Stimulated activated CD4-positive, alpha-beta T cell treated with anti-CD3 and anti-CD28 coated beads, Interleukin-4, amount 100 ng/mL, for 1 hour (primary cell): ENCODE data around the gene CELF2.
"Not testable (repeated sequence)": the region's sequence is repeated elsewhere in the genome, so short reads cannot be mapped to it uniquely, and the experiment has no call there.

Experiments
- DNase-seq: peaks from one replicate; pipeline ENCODE4 v3.0.0-alpha.2; 2020

Gene CELF2

DNA sequence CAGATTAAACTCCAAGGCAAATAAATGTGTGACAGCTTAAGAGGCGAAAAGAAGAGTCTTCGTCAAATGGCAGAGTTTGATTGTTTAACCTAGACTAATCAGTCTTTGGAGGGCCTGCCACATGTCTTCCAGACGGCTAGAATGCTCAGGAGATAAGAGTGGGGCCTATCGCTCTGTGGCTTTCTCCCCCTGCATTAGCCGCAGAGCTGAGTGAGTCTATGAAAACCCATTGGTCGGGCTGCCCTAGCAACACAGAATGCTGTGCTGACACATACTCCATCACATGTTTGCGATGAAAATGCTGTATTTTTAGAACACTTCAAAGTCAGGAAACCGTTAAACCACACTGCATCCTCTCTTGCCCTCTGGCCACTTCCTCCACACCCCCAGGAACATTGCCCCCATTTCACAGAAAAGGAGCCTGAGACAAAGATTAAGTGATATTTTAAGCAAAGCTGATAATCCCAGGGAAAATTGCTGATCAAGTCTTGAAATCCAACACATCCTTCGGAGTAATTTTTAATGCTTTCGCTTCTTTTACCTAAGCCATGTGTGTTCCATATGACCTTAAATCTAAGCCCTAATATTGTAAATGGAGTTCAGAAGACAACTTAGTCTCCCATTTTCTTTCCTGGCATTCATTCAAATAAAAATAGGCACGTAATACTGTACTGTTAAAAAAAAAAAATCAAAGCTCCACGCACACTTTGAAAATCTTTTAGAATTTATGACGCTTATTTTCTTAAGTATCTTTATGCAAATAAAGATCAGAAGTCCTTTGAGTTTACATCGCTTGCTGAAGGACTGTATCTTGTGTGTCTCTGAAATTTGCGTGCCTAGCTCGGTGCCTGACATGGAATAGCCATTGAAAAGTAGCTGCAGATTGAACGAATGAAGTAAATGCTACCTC lies 161.2 kb downstream of the CELF2 start:
- DNase-seq: peak; percentile 70

GRCh38 chr10:11179516-11180105 lies 161.9 kb downstream of the CELF2 start:
- no peak for DNase-seq

DNA sequence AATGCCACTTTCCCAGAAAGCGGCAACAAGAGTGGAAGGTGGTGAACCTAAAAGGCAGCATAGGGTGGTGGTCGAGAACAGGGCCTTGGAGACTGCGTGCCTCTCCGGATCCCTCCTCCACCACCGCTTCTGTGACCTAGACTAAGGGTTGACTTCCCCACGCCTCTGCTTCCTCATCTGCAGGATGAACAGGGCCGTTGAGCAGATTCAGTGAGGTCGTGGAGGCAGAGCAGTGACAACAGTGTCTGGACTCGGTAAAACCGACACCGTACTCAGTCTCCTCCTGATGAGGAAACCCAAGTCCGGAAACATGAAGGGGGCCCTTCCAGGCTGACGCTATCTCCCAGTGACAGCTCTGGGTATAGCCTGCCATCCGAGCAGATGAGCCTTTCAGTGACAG lies 162.6 kb downstream of the CELF2 start:
- DNase-seq: peak; percentile 45

DNA sequence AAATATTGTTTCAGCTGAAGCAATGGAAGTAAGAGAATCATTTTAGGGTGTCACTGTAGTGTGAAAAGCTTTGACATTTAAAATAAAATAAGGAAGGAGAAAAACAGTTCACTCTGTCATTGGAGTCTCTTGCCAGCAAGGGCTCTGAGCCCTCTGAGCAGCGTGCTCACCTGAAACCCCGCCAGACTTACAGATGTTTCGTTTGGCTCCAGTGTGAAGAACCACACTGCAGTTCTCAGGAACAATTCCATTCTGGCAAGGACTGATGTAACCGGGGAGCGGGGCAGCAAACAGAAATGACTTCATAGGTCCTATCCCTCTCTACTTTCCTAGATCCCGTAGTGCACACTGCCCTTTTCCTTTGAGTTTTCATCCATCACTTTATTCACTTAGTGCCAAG lies 164.3 kb downstream of the CELF2 start:
- DNase-seq: no peak

- DNase-seq: no peak
Measured at GRCh38 chr10:11183015-11183414, 165.3 kb downstream of the CELF2 start.

DNA sequence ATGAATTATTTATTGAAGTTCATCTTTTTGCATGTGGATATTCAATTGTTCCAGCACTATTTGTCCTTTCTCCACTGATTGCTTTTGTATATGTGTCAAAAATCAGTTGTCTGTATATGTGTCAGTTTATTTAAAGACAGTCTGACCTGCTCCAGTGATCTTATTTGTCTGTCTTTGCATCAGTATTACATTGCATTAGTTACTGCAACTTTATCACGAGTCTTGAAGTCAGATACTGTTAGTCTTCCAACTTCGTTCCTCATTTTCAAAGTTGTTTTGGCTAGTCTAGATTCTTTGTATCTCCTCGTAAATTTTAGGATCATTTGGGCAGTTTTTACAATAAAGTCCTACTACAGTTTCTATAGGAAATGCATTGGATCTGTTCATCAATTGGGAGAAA lies 166.4 kb downstream of the CELF2 start:
- no peak for DNase-seq

GRCh38 chr10:11185128-11185665 lies 167.5 kb downstream of the CELF2 start:
- not testable (repeated sequence) for DNase-seq

DNA sequence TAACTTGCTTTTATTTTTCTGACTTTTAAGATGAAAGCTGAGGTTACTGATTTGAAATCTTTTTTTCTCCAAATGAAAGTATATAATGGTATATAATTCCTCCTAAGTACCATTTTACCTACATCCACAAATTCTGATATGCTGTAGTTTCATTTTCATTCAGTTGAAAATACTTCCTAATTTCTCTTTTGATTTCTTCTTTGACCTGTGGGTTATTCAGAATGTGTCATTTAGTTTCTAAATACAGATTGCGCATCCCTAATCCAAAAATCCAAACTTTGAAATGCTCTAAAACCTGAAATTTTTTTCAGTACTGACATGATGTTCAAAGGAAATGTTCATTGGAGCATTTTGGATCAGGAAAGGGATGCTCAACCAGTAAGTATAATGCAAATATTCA lies 168.7 kb downstream of the CELF2 start:
- DNase-seq: no peak

DNA sequence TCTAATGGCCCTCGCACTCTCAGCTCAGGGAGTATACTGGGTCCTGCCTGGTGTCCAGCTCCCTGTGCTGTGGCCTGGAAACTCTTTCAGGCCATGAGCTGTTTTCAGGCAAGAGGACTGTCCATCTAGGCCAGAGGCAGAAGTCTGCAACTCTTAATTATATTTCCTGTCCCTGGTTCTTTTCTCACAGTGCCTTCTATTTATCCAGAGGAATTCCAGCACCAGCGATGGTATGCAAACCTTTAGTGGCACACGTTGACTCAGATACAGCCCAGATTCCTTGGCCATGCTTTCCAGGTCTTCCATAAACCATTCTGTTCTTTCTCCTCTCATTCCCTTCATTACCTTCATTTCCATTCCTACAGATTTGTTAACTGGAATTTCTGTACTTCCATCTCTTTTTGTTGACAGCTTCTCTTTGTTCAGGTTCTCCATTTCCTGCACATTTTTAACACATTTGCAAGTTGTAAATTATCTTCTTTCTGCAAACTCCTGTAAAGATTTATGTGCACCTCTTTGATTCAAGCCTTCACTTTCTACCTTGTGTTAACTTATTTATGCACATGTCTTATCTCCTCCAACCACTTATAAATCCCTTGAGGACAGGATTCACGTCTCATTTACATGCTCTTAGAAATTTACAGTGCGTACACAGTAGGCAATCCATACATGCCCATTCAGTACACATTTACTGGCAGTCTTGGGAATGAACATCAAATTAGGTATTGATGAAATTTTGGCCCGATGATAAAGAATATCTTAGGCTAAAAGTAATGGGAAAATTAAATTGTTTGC lies 172.1 kb downstream of the CELF2 start:
- no peak for DNase-seq

- DNase-seq: no peak
Measured at GRCh38 chr10:11191190-11191589, 173.5 kb downstream of the CELF2 start.

DNA sequence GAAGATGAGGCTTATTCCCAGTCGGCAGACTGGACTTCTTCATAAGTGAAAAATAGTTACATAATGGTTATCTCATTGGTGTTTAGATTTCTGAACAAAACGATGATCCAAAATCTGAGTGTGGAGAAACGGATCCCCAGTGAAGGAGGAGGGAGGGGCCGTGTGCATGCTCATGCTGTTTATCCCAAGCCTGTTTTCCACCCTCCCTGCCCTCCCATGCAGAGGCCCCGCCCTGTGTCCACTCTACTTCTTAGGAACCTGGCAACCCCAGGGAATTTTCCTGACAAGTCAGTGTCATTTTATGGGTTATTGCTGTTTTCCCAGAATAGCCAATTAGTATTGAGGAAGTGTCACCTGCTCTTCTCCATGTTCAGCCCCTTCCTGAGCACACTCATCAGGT lies 174.0 kb downstream of the CELF2 start:
- DNase-seq: no peak

- DNase-seq: no peak
Measured at GRCh38 chr10:11192304-11193000, 174.8 kb downstream of the CELF2 start.

DNA sequence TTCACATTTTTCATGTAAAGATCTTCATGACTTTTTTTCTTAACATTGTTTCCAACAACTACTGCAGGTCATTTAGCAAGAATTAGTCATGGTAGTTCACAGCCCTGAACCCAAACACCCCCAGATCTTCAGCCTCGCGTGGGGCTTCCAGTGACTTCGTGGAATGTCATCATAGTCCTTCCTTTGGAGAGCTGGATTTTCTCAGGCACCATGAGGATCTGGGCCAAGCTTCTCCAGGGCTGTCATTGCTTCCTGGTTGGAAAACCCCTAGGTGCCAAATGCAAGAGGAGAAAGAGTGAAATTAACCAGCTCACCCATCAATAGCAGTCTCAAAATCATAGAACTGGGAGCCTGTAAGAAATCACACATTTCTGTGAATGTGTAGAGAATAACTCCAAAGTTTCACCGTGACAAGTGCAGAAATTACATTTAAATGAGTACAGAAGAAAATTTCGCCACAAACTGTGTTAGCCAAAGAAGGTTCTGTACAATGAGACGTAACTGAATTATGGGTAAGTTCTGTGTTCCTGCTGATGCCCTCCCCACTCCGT lies 175.4 kb downstream of the CELF2 start:
- no peak for DNase-seq

DNA sequence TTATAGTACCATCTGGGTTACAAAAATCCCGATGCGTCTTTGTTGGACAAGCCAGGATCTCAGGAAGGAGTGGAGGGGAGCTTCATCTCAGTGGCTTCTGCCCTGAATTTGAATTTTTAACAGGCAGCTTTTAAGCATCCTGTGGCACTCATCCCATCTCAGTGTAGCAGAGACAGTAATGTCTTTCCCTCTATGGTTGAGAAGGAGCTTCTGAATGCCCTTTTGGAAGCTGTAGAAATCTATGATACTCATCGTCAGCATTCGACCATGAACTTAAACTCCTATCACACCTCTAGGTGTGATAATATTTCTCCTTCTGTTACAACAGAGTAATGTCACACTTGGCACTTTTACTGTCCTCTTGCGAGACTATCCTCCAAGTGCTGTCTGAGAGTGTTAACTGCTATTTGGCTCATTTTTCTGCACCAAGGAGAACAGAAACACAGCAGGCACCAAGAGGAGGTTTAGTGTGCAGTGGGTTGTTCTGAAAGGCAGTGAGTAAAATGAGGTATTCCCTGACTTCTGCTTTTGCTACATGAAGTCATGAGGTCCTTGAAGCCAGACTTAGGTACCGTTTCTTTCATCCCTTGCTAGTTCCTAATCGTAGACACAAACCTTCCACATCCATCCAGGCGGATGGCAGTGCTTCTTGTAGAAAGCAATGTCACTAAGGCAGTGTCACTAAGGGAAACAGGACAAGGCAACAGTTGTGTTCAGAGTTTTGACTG lies 177.4 kb downstream of the CELF2 start:
- no peak for DNase-seq

DNA sequence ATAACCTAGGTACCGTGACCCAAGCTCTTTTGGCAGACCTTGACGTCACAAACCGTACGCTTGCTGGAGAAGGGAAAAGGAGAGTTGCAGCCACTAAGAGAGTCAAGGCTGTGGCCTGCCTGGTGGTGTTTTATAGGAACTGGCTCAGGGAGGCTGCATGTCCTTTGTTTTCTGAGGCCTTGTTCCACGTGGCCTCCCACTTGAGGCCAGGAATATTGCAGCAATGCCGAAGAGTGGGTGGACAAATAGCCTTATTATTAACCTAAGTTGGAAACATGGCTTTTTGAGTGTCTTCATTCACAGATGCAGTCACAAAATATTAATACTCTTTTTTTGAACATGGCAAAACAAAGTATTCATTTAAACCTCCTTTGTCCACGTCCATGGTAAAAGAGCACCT lies 178.0 kb downstream of the CELF2 start:
- no peak for DNase-seq

DNA sequence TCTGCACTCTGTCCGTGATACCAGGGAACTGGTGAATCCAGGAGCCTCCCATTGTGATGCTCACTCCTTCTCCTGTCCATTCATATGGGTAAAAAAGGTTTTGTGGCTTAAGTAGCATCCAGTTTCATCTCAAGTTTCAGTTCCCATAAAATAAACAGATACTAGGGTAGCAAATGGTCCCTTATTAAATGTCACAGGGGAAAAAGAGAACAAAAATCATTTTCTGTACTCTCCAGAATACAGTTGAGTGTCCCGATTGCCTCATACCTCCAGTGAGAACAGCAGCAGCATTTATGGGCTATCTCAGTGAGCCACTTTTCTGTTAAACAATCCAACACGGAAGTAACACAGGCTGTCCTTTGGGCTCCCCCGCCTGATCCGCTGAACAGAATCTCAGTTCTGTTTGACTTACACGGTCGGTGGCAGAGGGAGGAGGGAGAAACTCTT lies 179.6 kb downstream of the CELF2 start:
- no peak for DNase-seq

DNA sequence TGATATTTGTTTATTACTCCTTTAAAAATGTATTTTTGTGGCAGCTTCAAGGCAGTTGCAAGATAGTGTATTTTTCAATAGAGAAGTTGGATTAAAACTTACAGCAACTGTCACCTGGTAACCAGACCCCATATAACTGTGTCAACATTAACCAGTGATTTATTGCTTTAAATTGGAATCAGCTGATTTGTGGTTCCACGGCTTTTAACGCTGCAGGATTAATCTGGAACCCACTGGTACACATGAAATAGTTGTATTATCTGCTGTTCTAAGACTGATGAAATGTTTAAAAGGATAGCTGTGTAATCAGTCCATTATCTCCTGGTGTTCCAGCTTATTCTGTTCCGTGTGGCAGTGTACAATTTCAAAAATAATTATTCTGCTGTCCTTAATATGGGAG lies 180.2 kb downstream of the CELF2 start:
- no peak for DNase-seq

DNA sequence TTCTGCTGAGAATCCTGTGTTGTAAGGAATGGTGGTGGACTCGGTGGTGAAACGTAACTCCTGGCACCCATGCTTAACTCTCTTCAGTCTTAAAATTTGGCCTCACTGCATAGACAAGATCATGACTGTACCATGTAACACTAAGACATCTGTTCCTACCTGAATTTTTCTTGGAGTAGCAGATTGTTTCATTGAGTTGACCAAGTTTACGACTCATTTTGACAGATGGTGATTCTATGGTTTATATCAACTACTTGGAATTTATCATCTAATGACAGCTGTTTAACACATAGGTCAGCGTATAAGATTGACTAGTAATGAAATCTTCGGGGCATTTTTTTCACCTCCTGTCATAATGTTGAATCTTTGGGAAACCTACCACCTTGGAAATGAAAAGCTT lies 184.2 kb downstream of the CELF2 start:
- no peak for DNase-seq

- no peak for DNase-seq
Measured at GRCh38 chr10:11204351-11204942, 186.8 kb downstream of the CELF2 start.

DNA sequence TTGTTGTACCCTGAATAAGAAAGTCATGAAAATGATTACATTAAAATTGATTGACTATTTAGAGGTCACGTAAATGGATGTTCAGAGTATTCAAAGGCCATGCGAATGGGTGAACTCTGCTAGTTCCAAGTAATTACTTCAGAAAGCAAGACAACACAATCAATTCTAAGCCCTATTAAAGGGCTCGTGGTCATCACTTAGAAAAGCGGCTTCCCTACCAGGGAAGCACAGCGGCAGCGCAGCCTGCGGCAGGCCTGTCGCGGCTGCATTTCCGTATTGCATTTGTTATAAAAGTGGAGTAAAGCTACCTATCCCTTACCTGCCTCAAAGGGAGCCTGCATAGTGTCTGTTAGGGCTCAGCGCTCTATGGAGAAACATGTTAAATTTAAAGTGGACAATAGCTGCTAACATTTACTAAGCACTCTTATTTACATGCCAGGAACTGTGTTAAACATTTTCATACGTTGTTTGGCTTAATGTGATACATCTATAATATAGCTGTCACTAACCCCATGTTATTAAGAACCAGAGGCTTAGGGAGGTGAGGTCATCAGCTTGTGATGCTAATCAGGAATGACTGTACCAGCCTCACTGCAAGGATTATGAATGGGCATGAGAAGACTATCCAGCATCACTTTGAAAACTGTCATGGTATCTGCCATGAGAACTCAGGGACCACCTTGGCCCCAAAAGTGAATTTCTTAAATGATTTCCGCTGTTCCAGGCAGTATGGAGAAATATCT lies 187.5 kb downstream of the CELF2 start:
- no peak for DNase-seq
